Spleen (tissue), 13 donors: Measurements from ENCODE around the gene RP9. TPM values are rescaled to one million over a fixed set of nuclear protein-coding genes. Genes with fewer than 3 reads are reported as not detected.

Source experiments
- DNase-seq: peaks from one replicate; pipeline ENCODE4 v3.0.0-alpha.2; 2020
- H3K27ac ChIP-seq, 8 donors: fragments of 200-600 bp; sonication (generic) in 7 of 8; 1 replicate in 4 of 8; 2 replicates in 4 of 8; pipeline versions ENCODE4 v1.5.0 to v1.8.0; 2016 to 2021; ENCODE audit warnings: inconsistent platforms in 4 of 8, mild to moderate bottlenecking in 4 of 8, moderate library complexity in 1 of 8
- H3K27me3 ChIP-seq, 7 donors: fragments of 200-600 bp; sonication (generic) in 6 of 7; replicated peaks in 1 of 7; 1 replicate in 4 of 7; 2 replicates in 3 of 7; pipeline versions ENCODE4 v1.5.0 to v1.8.0; 2016 to 2021; ENCODE audit warnings: inconsistent platforms in 3 of 7, mild to moderate bottlenecking in 1 of 7
- H3K36me3 ChIP-seq, 6 donors: fragments of 200-600 bp; sonication (generic) in 5 of 6; 1 replicate in 4 of 6; 2 replicates in 2 of 6; pipeline versions ENCODE4 v1.5.0 to v1.8.0; 2016 to 2021; ENCODE audit warnings: inconsistent platforms in 2 of 6
- H3K4me1 ChIP-seq, 6 donors: fragments of 200-600 bp; sonication (generic) in 5 of 6; 1 replicate in 3 of 6; 2 replicates in 3 of 6; pipeline versions ENCODE4 v1.5.0 to v1.8.0; 2016 to 2021; ENCODE audit warnings: inconsistent platforms in 3 of 6
- H3K4me3 ChIP-seq, 8 donors: fragments of 200-600 bp; sonication (generic) in 7 of 8; 1 replicate in 4 of 8; 2 replicates in 4 of 8; pipeline versions ENCODE4 v1.5.0 to v1.8.0; 2016 to 2021; ENCODE audit warnings: inconsistent platforms in 4 of 8, mild to moderate bottlenecking in 4 of 8, moderate library complexity in 2 of 8
- H3K9me3 ChIP-seq, 8 donors: fragments of 200-600 bp; sonication (generic) in 7 of 8; 1 replicate in 4 of 8; 2 replicates in 4 of 8; pipeline versions ENCODE4 v1.5.0 to v1.8.0; 2016 to 2021; ENCODE audit warnings: inconsistent platforms in 4 of 8
- POLR2A ChIP-seq, 3 donors: fragments of 450-650 bp; IDR thresholded peaks; one replicate each; pipeline ENCODE4 v1.5.1; 2017; ENCODE audit warnings: antibody characterized with exemption in 3 of 3, mild to moderate bottlenecking in 1 of 3
- POLR2AphosphoS5 ChIP-seq, 3 donors: sonication (generic); formaldehyde crosslinking; IDR thresholded peaks; one replicate each; pipeline ENCODE4 v1.5.1; 2017; ENCODE audit warnings: antibody characterized with exemption in 3 of 3
- WGBS, 5 donors: extraction: QIAGEN DNeasy Blood & Tissue Kit in 3 of 5; methylation state at CpG; one replicate each; pipeline versions ENCODE4 v1.1.5 to v1.1.7; 2013 to 2018; 5-methylcytosine and 5-hydroxymethylcytosine counted together
- intact Hi-C: fragments of 100-400 bp; cut with DNase I; formaldehyde crosslinking; loops from one replicate; pipeline ENCODE4 v1.15.0; 2023; ENCODE audit warnings: low total_unique reads
- long read RNA-seq, 2 donors: transcript quantifications; one replicate each; lab custom pipeline, GENCODE V29; 2026
- polyA plus RNA-seq, 3 donors: library from polyadenylated mRNA; stranded (reverse); fragments of 200-250 nt; gene quantifications; one replicate each; pipeline ENCODE4 v1.2.1, GENCODE V29; 2013
- total RNA-seq, 7 donors: library from RNA; depleted of rRNA in 3 of 7; stranded (reverse); fragments of >200 nt in 3 of 7; fragmentation: NEBNext Ultra II Directional in 4 of 7; extraction: Animal tissue kit (Norgen Biotek cat#: 25700) in 4 of 7; gene quantifications; one replicate each; pipeline versions ENCODE4 v1.1.0 to v1.2.1, GENCODE V29; 2016 to 2021
- TF ChIP-seq, protein P1 (sequence below), 11 experiments: fragments of 200-600 bp in 7 of 11; fragments of 450-650 bp in 4 of 11; sonication (generic) in 4 of 11; IDR thresholded peaks in 8 of 11; conservative IDR thresholded peaks in 3 of 11; 1 replicate in 7 of 11; 2 replicates in 4 of 11; pipeline versions ENCODE4 v1.4.0 to v1.8.0; 2016 to 2021; ENCODE audit warnings: antibody characterized with exemption in 11 of 11, inconsistent platforms in 4 of 11, mild to moderate bottlenecking in 1 of 11
- donor health status: healthy with polysubstance abuse.
- donor health status: DM: no; HTN: no; CAD: no; lungs with moderate emphysema.
- donor health status: DM: no; HTN: no; CAD: no.
- donor health status: Bipolar disorder and iron deficiency.
- donor health status: healthy.
- donor health status: DM: no; HTN: no; CAD: no.
- donor health status: DM: yes; HTN: yes; CAD: no.

The RP9 gene, protein sequence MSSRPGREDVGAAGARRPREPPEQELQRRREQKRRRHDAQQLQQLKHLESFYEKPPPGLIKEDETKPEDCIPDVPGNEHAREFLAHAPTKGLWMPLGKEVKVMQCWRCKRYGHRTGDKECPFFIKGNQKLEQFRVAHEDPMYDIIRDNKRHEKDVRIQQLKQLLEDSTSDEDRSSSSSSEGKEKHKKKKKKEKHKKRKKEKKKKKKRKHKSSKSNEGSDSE
- total RNA-seq, result 10 to 100 TPM; 12.6 to 28.0 (median 18.8) TPM
- 10 to 100 TPM; 19.3 to 48.1 (median 33.3) TPM for polyA plus RNA-seq
- long read RNA-seq, donor 1, transcript RP9-201 (6 exons, 1,121 nt), result major isoform, 10 of 10 reads
- long read RNA-seq, donor 1, partial matches to known transcripts, result 0 of 10 reads
- long read RNA-seq, donor 1, other reads (novel, unspliced or antisense), result 0 of 10 reads
- long read RNA-seq, donor 2, transcript RP9-201 (6 exons, 1,121 nt), result major isoform, 11 of 11 reads
- long read RNA-seq, donor 2, partial matches to known transcripts, result 0 of 11 reads
- long read RNA-seq, donor 2, other reads (novel, unspliced or antisense), result 0 of 11 reads

DNA sequence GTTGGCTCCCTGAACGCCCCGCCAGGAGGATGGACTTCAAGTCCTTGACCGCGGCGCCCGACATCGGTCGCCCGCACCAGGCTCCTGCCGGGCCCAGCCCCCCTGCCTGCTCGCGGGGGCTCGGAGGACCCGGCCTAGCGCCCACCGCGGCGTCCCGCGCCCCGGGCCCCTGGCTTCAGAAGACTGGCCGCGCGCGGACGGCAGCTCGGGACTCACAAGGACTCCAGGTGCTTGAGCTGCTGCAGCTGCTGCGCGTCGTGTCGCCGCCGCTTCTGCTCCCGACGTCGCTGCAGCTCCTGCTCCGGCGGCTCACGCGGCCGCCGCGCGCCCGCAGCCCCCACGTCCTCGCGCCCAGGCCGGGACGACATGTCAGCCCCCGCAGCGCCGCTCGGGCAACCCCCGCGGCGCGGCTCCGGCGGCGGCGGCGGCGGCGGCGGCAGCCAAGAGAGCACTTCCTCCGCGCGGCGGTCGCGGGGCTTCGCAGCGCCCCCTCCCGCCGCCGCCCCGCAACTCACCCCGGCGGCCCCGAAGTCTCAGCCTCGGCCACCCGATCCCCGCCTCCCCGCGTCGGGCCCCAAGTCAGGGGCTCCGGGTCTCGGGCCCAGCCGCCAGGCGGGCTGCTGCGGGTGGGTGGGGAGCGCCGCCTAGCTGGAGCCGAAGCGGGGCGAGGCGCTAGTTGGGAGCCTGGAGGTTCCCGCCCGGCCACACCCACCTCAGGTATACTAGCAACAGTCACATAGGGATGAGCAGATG, at the start of gene RP9:
Gene RP9 (minus strand): TSS at position 400 of the 753 bp plus-strand sequence. CDS start 32 bp downstream, at position 368.
- WGBS, 5 donors, result 1% methylated on average over 20 to 100 of the region's 100 CpGs
- Histone ChIP-seq H3K36me3 (no peaks in the 10 kb centered on the region), H3K27ac (peak within 1 kb of the TSS; percentile 69 to 90 (median 89)), H3K9me3 (no peaks in the 10 kb centered on the region), H3K4me1 (peaks cover 25 to 58% (median 48%) of the 10 kb centered on the region in 6 donors), H3K27me3 (no peaks in the 10 kb centered on the region), H3K4me3 (peak within 1 kb of the TSS; percentile 72 to 99 (median 92))
- intact Hi-C loops, result no loop called here
- peak; percentile 9 to 63 (median 42) for TF ChIP-seq POLR2AphosphoS5 (IDR thresholded peaks at IDR 0.05)
- TF ChIP-seq POLR2A (IDR thresholded peaks at IDR 0.05), result no peak
- TF ChIP-seq, protein P1, sequence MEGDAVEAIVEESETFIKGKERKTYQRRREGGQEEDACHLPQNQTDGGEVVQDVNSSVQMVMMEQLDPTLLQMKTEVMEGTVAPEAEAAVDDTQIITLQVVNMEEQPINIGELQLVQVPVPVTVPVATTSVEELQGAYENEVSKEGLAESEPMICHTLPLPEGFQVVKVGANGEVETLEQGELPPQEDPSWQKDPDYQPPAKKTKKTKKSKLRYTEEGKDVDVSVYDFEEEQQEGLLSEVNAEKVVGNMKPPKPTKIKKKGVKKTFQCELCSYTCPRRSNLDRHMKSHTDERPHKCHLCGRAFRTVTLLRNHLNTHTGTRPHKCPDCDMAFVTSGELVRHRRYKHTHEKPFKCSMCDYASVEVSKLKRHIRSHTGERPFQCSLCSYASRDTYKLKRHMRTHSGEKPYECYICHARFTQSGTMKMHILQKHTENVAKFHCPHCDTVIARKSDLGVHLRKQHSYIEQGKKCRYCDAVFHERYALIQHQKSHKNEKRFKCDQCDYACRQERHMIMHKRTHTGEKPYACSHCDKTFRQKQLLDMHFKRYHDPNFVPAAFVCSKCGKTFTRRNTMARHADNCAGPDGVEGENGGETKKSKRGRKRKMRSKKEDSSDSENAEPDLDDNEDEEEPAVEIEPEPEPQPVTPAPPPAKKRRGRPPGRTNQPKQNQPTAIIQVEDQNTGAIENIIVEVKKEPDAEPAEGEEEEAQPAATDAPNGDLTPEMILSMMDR (IDR thresholded peaks at IDR 0.05 in 8 of 11, conservative IDR thresholded peaks at IDR 0.05 in 3 of 11), result peak; percentile 14 to 86 (median 71)
- DNase-seq, result peak; percentile 95

DNA sequence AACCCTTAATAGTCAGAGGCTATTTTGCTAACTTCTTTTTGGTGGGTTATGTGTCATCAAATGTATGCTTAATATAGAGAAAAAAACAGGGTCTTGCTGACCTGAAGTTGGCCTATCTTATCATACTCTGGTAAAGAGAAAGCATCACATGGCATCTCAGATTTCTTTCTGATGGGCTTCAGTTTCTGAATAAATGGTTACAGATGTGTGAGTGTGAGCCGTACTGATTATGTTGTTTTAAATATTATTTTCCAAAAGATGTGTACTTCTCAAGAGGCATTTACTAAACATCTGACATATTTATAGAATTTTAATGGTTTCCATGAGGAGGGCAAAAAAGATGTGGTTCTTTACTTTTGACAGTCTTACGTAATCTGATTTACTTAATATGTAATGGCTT, 48.6 kb upstream of the RP9 start:
- Histone ChIP-seq H3K36me3 (peaks cover 0 to 47% (median 4%) of the 10 kb centered on the region in 6 donors), H3K27me3 (no peaks in the 10 kb centered on the region), H3K4me1 (peaks cover 0 to 5% (median 0%) of the 10 kb centered on the region in 6 donors), H3K4me3 (no peak overlapping the region), H3K27ac (peak overlapping the region in 1 of 8 donors; percentile 3), H3K9me3 (peaks cover 0 to 6% (median 0%) of the 10 kb centered on the region in 8 donors)
- intact Hi-C loops, result no loop called here
- 44 to 66% (median 49%) methylated on average over 2 of the region's 2 CpGs for WGBS, 5 donors
- DNase-seq, result no peak
- TF ChIP-seq POLR2AphosphoS5 (IDR thresholded peaks at IDR 0.05), result no peak
- no peak for TF ChIP-seq POLR2A (IDR thresholded peaks at IDR 0.05)
- TF ChIP-seq, protein P1 (IDR thresholded peaks at IDR 0.05 in 8 of 11, conservative IDR thresholded peaks at IDR 0.05 in 3 of 11), result no peak

DNA sequence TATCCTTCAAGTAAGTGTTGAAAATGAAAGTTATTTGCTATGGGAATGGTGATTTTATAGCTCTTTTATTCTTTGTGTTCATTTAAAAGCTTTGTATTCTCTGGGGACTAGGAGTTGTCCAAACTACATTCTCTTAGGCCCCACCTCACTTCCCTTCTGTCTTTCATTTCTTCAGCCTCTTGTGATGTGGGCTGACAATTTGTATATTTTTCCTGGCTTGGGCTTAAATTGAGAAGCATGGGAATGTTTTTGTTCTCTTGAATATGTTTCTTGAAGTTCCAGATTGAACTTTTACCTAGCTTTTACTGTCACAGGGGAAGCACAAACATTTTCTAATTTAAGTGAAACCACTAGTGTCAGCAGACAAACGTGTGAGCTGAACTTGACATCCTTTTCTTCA, 48.1 kb upstream of the RP9 start:
- H3K27ac ChIP-seq, result peak overlapping the region in 1 of 8 donors; percentile 3
- no peak for DNase-seq
- intact Hi-C loops, result no loop called here
- H3K4me1 ChIP-seq, result peaks cover 0 to 5% (median 0%) of the 10 kb centered on the region in 6 donors
- no peak overlapping the region for H3K4me3 ChIP-seq
- peaks cover 0 to 6% (median 0%) of the 10 kb centered on the region in 8 donors for H3K9me3 ChIP-seq
- WGBS, 5 donors, result 17 to 54% (median 23%) methylated on average over 1 of the region's 1 CpG
- H3K27me3 ChIP-seq, result no peaks in the 10 kb centered on the region
- TF ChIP-seq POLR2AphosphoS5 (IDR thresholded peaks at IDR 0.05) (no peak), POLR2A (IDR thresholded peaks at IDR 0.05) (no peak)
- TF ChIP-seq, protein P1 (IDR thresholded peaks at IDR 0.05 in 8 of 11, conservative IDR thresholded peaks at IDR 0.05 in 3 of 11), result no peak
- H3K36me3 ChIP-seq, result peaks cover 0 to 50% (median 4%) of the 10 kb centered on the region in 6 donors
